Esophagus squamous epithelium (tissue), 5 donors: ENCODE measurements around the gene GP9. TPM values are rescaled to one million over a fixed set of nuclear protein-coding genes. Genes with fewer than 3 reads are reported as not detected.

Source experiments
- DNase-seq: peaks from one replicate; lab custom pipeline; 2025; lab: John Stamatoyannopoulos, UW
- H3K27ac ChIP-seq, 4 donors: fragments of 200-600 bp; sonication (generic); one replicate each; pipeline ENCODE4 v1.5.1; 2016 to 2019; ENCODE audit warnings: mild to moderate bottlenecking in 1 of 4
- H3K27me3 ChIP-seq, 4 donors: fragments of 200-600 bp; sonication (generic); 1 replicate in 3 of 4; 2 replicates in 1 of 4; pipeline versions ENCODE4 v1.5.1 to v1.6.0; 2017 to 2021; ENCODE audit warnings: antibody characterized with exemption in 1 of 4
- H3K36me3 ChIP-seq, 3 donors: fragments of 200-600 bp; sonication (generic); one replicate each; pipeline ENCODE4 v1.5.1; 2016 to 2019
- H3K4me1 ChIP-seq, 3 donors: fragments of 200-600 bp; sonication (generic); one replicate each; pipeline ENCODE4 v1.5.1; 2017 to 2019
- H3K4me3 ChIP-seq, 4 donors: fragments of 200-600 bp; sonication (generic); 1 replicate in 3 of 4; 2 replicates in 1 of 4; pipeline ENCODE4 v1.5.1; 2016 to 2019; ENCODE audit warnings: mild to moderate bottlenecking in 2 of 4, moderate library complexity in 1 of 4
- H3K9me3 ChIP-seq, 3 donors: fragments of 200-600 bp; sonication (generic); one replicate each; pipeline ENCODE4 v1.5.1; 2016 to 2019
- CTCF ChIP-seq, 6 experiments: fragments of 450-650 bp in 4 of 6; fragments of 200-600 bp in 2 of 6; sonication (generic) in 2 of 6; IDR thresholded peaks; one replicate each; pipeline ENCODE4 v1.5.1; 2016 to 2019; ENCODE audit warnings: antibody characterized with exemption in 6 of 6, mild to moderate bottlenecking in 4 of 6, moderate library complexity in 4 of 6
- POLR2A ChIP-seq, 4 donors: fragments of 450-650 bp; IDR thresholded peaks; one replicate each; pipeline ENCODE4 v1.6.1; 2017; ENCODE audit warnings: antibody characterized with exemption in 4 of 4, mild to moderate bottlenecking in 4 of 4, moderate library complexity in 3 of 4
- WGBS, 2 donors: methylation state at CpG; one replicate each; pipeline ENCODE4 v1.1.5; 2018; 5-methylcytosine and 5-hydroxymethylcytosine counted together
- intact Hi-C: fragments of 100-400 bp; cut with DNase I; formaldehyde crosslinking; loops from one replicate; pipeline ENCODE4 v1.15.0; 2022
- total RNA-seq, 4 donors: library from RNA; depleted of rRNA; stranded (reverse); fragments of >200 nt; gene quantifications; one replicate each; pipeline ENCODE4 v1.1.0, GENCODE V29; 2016
- donor health status: DM: yes; HTN: yes; CAD: no.

GP9 gene
- total RNA-seq, 4 donors from 2014 or later: not detected

GRCh38 chr3:129046037-129046731, 14.4 kb upstream of the GP9 start:
- TF ChIP-seq POLR2A (IDR thresholded peaks at IDR 0.05) (no peak), CTCF (IDR thresholded peaks at IDR 0.05) (no peak)
- H3K4me3 ChIP-seq: peak overlapping the region in 2 of 4 donors; percentile 29 to 56
- intact Hi-C loops: no loop called here
- H3K36me3 ChIP-seq: no peaks in the 10 kb centered on the region
- no peaks in the 10 kb centered on the region for H3K9me3 ChIP-seq
- no peak overlapping the region for H3K27ac ChIP-seq
- H3K4me1 ChIP-seq: peaks cover 3 to 22% (median 10%) of the 10 kb centered on the region in 3 donors
- DNase-seq: no peak
- 78% methylated on average over 22 of the region's 67 CpGs; no CpG with 5 or more reads in 1 of the 2 donors for WGBS, 2 donors
- peaks cover 0 to 39% (median 0%) of the 10 kb centered on the region in 4 donors for H3K27me3 ChIP-seq

GRCh38 chr3:129046732-129047552, 13.6 kb upstream of the GP9 start:
- TF ChIP-seq CTCF (IDR thresholded peaks at IDR 0.05) (no peak), POLR2A (IDR thresholded peaks at IDR 0.05) (no peak)
- Histone ChIP-seq H3K27me3 (peaks cover 0 to 39% (median 0%) of the 10 kb centered on the region in 4 donors), H3K27ac (no peak overlapping the region), H3K4me1 (peaks cover 10 to 29% (median 10%) of the 10 kb centered on the region in 3 donors), H3K36me3 (no peaks in the 10 kb centered on the region), H3K9me3 (no peaks in the 10 kb centered on the region), H3K4me3 (no peak overlapping the region)
- intact Hi-C loops: no loop called here
- no peak for DNase-seq
- WGBS, 2 donors: 73 to 82% methylated on average over 5 to 30 of the region's 46 CpGs

GRCh38 chr3:129047553-129047839, 13.1 kb upstream of the GP9 start:
- Histone ChIP-seq H3K4me1 (peaks cover 10 to 34% (median 13%) of the 10 kb centered on the region in 3 donors), H3K4me3 (no peak overlapping the region), H3K36me3 (no peaks in the 10 kb centered on the region), H3K27ac (no peak overlapping the region), H3K27me3 (peaks cover 0 to 39% (median 0%) of the 10 kb centered on the region in 4 donors), H3K9me3 (no peaks in the 10 kb centered on the region)
- intact Hi-C loops: no loop called here
- no peak for TF ChIP-seq CTCF (IDR thresholded peaks at IDR 0.05)
- no peak for TF ChIP-seq POLR2A (IDR thresholded peaks at IDR 0.05)
- no peak for DNase-seq
- 70 to 92% methylated on average over 2 of the region's 6 CpGs for WGBS, 2 donors

GRCh38 chr3:129050556-129051295, 9.9 kb upstream of the GP9 start:
- H3K27me3 ChIP-seq: peaks cover 0 to 26% (median 0%) of the 10 kb centered on the region in 4 donors
- no peaks in the 10 kb centered on the region for H3K9me3 ChIP-seq
- H3K4me3 ChIP-seq: no peak overlapping the region
- WGBS, 2 donors: 67 to 81% methylated on average over 6 to 10 of the region's 12 CpGs
- H3K36me3 ChIP-seq: no peaks in the 10 kb centered on the region
- DNase-seq: no peak
- TF ChIP-seq POLR2A (IDR thresholded peaks at IDR 0.05) (no peak), CTCF (IDR thresholded peaks at IDR 0.05) (no peak)
- H3K27ac ChIP-seq: no peak overlapping the region
- intact Hi-C loops: no loop called here
- peaks cover 15 to 45% (median 17%) of the 10 kb centered on the region in 3 donors for H3K4me1 ChIP-seq
